Esophagus (tissue), 2 donors: ENCODE measurements around the gene NUP160. TPM values are rescaled to one million over a fixed set of nuclear protein-coding genes. Genes with fewer than 3 reads are reported as not detected.
A peak's percentile ranks its signal among the peaks of the same experiment; 100 is the strongest.
"Not testable (repeated sequence)": the region's sequence is repeated elsewhere in the genome, so short reads cannot be mapped to it uniquely, and the experiment has no call there.

Source experiments
- H3K27ac ChIP-seq, 2 donors: one replicate each; pipeline ENCODE4 v1.5.1; 2013; ENCODE audit warnings: low read depth in 2 of 2, mild to moderate bottlenecking in 2 of 2, inconsistent platforms in 1 of 2, low read length in 1 of 2, moderate library complexity in 1 of 2
- H3K27me3 ChIP-seq, 2 donors: one replicate each; pipeline ENCODE4 v1.6.1; 2013; ENCODE audit warnings: low read length in 2 of 2, control low read depth in 1 of 2, mild to moderate bottlenecking in 1 of 2; ENCODE audit not compliant: insufficient read depth in 2 of 2, control insufficient read depth in 1 of 2
- H3K36me3 ChIP-seq, 2 donors: one replicate each; pipeline ENCODE4 v1.6.1; 2013; ENCODE audit warnings: low read length in 1 of 2; ENCODE audit not compliant: control insufficient read depth in 2 of 2, insufficient read depth in 2 of 2
- H3K4me1 ChIP-seq, 2 donors: one replicate each; pipeline ENCODE4 v1.6.1; 2013; ENCODE audit warnings: low read length in 1 of 2; ENCODE audit not compliant: control insufficient read depth in 2 of 2, insufficient read depth in 2 of 2
- H3K4me3 ChIP-seq, 2 donors: one replicate each; pipeline ENCODE4 v1.5.1; 2013; ENCODE audit warnings: low read length in 2 of 2, mild to moderate bottlenecking in 2 of 2, low read depth in 1 of 2, moderate library complexity in 1 of 2
- H3K9me3 ChIP-seq, 2 donors: one replicate each; pipeline ENCODE4 v1.6.1; 2013; ENCODE audit warnings: mild to moderate bottlenecking in 2 of 2, low read depth in 1 of 2, low read length in 1 of 2, moderate library complexity in 1 of 2; ENCODE audit not compliant: control insufficient read depth in 2 of 2, insufficient read depth in 1 of 2
- WGBS, 2 donors: extraction: QIAGEN DNeasy Blood & Tissue Kit; methylation state at CpG; one replicate each; pipeline ENCODE4 v1.1.7; 2013; 5-methylcytosine and 5-hydroxymethylcytosine counted together
- polyA plus RNA-seq, 2 donors: library from polyadenylated mRNA; stranded (reverse); fragments of 200-250 nt; gene quantifications; one replicate each; pipeline ENCODE4 v1.2.3, GENCODE V29; 2013
- donor health status: healthy with polysubstance abuse.
- donor health status: Bipolar disorder and iron deficiency.

Gene NUP160
- 10 to 100 TPM; 10.4 to 10.9 TPM for polyA plus RNA-seq

GRCh38 chr11:47847892-47848699 lies at the start of gene NUP160:
NUP160 (minus strand) TSS chr11:47848350; CDS start chr11:47848318, 32 bp downstream.
- Histone ChIP-seq H3K27ac (peak within 1 kb of the TSS; percentile 94 to 97), H3K27me3 (no peaks in the 10 kb centered on the region), H3K9me3 (no peaks in the 10 kb centered on the region), H3K4me1 (peaks cover 0 to 2% of the 10 kb centered on the region in 2 donors), H3K4me3 (peak within 1 kb of the TSS; percentile 82 to 92), H3K36me3 (peaks cover 0 to 5% of the 10 kb centered on the region in 2 donors)
- 0 to 1% methylated on average over 62 to 66 of the region's 66 CpGs for WGBS, 2 donors

- 94 to 97% methylated on average over 7 of the region's 7 CpGs for WGBS, 2 donors
- Histone ChIP-seq H3K9me3 (no peaks in the 10 kb centered on the region), H3K27ac (no peak overlapping the region), H3K36me3 (no peaks in the 10 kb centered on the region), H3K4me1 (no peaks in the 10 kb centered on the region), H3K27me3 (no peaks in the 10 kb centered on the region), H3K4me3 (no peak overlapping the region)
Measured at GRCh38 chr11:47896199-47896598, 48.0 kb upstream of the NUP160 start.

GRCh38 chr11:47895035-47895434 lies 46.9 kb upstream of the NUP160 start:
- Histone ChIP-seq H3K4me3 (no peak overlapping the region), H3K27ac (no peak overlapping the region), H3K9me3 (no peaks in the 10 kb centered on the region), H3K27me3 (no peaks in the 10 kb centered on the region), H3K36me3 (no peaks in the 10 kb centered on the region), H3K4me1 (no peaks in the 10 kb centered on the region)
- 86 to 92% methylated on average over 2 of the region's 2 CpGs for WGBS, 2 donors

- WGBS, 2 donors = 94 to 97% methylated on average over 39 to 57 of the region's 57 CpGs
- H3K36me3 ChIP-seq, H3K4me3 ChIP-seq, H3K9me3 ChIP-seq, H3K4me1 ChIP-seq, H3K27ac ChIP-seq, H3K27me3 ChIP-seq: not testable (repeated sequence)
Measured at GRCh38 chr11:47892546-47893276, 44.6 kb upstream of the NUP160 start.

GRCh38 chr11:47891886-47892285 lies 43.7 kb upstream of the NUP160 start:
- H3K4me1 ChIP-seq = no peaks in the 10 kb centered on the region
- no peak overlapping the region for H3K4me3 ChIP-seq
- H3K27me3 ChIP-seq = no peaks in the 10 kb centered on the region
- H3K27ac ChIP-seq = no peak overlapping the region
- 79 to 86% methylated on average over 3 of the region's 3 CpGs for WGBS, 2 donors
- no peaks in the 10 kb centered on the region for H3K36me3 ChIP-seq
- no peaks in the 10 kb centered on the region for H3K9me3 ChIP-seq

- H3K36me3 ChIP-seq = no peaks in the 10 kb centered on the region
- H3K4me1 ChIP-seq = no peaks in the 10 kb centered on the region
- no peaks in the 10 kb centered on the region for H3K27me3 ChIP-seq
- H3K27ac ChIP-seq = no peak overlapping the region
- no peaks in the 10 kb centered on the region for H3K9me3 ChIP-seq
- 43 to 44% methylated on average over 4 of the region's 4 CpGs for WGBS, 2 donors
- H3K4me3 ChIP-seq = no peak overlapping the region
Measured at GRCh38 chr11:47889714-47890441, 41.7 kb upstream of the NUP160 start.

GRCh38 chr11:47887910-47888569 lies 39.9 kb upstream of the NUP160 start:
- Histone ChIP-seq H3K27me3 (no peaks in the 10 kb centered on the region), H3K9me3 (no peaks in the 10 kb centered on the region), H3K4me3 (no peak overlapping the region), H3K4me1 (no peaks in the 10 kb centered on the region), H3K27ac (no peak overlapping the region), H3K36me3 (no peaks in the 10 kb centered on the region)
- 82 to 92% methylated on average over 5 of the region's 5 CpGs for WGBS, 2 donors

- H3K36me3 ChIP-seq = no peaks in the 10 kb centered on the region
- no peaks in the 10 kb centered on the region for H3K9me3 ChIP-seq
- 32 to 37% methylated on average over 6 of the region's 6 CpGs for WGBS, 2 donors
- H3K27ac ChIP-seq = no peak overlapping the region
- H3K4me3 ChIP-seq = no peak overlapping the region
- no peaks in the 10 kb centered on the region for H3K27me3 ChIP-seq
- H3K4me1 ChIP-seq = no peaks in the 10 kb centered on the region
Measured at GRCh38 chr11:47886096-47886495, 37.9 kb upstream of the NUP160 start.

- H3K9me3 ChIP-seq, H3K4me1 ChIP-seq, H3K27ac ChIP-seq, H3K4me3 ChIP-seq, H3K27me3 ChIP-seq, H3K36me3 ChIP-seq: not testable (repeated sequence)
- WGBS, 2 donors = 96% methylated on average over 13 of the region's 13 CpGs
Measured at GRCh38 chr11:47882437-47882836, 34.3 kb upstream of the NUP160 start.
